ENCODE data around the gene RHOBTB3. TPM values are rescaled to one million over a fixed set of nuclear protein-coding genes. Genes with fewer than 3 reads are reported as not detected.
A peak's percentile ranks its signal among the peaks of the same experiment; 100 is the strongest.
"Not testable (repeated sequence)": the region's sequence is repeated elsewhere in the genome, so short reads cannot be mapped to it uniquely, and the experiment has no call there.

The RHOBTB3 gene, protein sequence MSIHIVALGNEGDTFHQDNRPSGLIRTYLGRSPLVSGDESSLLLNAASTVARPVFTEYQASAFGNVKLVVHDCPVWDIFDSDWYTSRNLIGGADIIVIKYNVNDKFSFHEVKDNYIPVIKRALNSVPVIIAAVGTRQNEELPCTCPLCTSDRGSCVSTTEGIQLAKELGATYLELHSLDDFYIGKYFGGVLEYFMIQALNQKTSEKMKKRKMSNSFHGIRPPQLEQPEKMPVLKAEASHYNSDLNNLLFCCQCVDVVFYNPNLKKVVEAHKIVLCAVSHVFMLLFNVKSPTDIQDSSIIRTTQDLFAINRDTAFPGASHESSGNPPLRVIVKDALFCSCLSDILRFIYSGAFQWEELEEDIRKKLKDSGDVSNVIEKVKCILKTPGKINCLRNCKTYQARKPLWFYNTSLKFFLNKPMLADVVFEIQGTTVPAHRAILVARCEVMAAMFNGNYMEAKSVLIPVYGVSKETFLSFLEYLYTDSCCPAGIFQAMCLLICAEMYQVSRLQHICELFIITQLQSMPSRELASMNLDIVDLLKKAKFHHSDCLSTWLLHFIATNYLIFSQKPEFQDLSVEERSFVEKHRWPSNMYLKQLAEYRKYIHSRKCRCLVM
- 348 TPM for total RNA-seq

- peak; percentile 87 for DNase-seq
These were observed at the start of gene RHOBTB3 for GRCh38 chr5:95730730-95731570. RHOBTB3 (plus strand) TSS chr5:95731336; CDS start chr5:95731683, 347 bp downstream.

- DNase-seq: no peak
These were observed 48.2 kb upstream of the RHOBTB3 start, which contains the start of gene SPATA9 for GRCh38 chr5:95682891-95683290. SPATA9 (minus strand) TSS chr5:95682991; CDS start chr5:95682854, 137 bp downstream.

- DNase-seq: no peak
These were observed 46.8 kb upstream of the RHOBTB3 start for GRCh38 chr5:95684361-95684760.

DNA sequence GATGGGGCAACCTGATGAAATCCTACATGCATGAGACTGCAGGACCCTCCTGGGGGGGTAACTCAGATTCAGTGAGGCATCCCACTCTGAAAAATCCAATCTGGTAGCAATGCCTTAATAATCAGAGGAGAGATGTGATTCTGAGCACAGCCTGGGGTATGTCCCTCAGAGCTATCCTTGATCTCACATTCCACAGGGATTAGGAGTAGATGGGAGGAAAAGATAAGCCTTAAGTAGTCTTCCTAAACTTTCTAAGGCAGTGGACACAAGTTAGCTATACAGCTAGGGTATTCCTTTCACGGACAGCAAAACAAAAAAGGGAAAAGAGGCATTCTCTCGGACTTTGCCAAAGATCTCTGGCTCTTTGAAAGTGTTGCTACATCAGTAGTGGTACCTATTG, 44.5 kb upstream of the RHOBTB3 start:
- DNase-seq: no peak

DNA sequence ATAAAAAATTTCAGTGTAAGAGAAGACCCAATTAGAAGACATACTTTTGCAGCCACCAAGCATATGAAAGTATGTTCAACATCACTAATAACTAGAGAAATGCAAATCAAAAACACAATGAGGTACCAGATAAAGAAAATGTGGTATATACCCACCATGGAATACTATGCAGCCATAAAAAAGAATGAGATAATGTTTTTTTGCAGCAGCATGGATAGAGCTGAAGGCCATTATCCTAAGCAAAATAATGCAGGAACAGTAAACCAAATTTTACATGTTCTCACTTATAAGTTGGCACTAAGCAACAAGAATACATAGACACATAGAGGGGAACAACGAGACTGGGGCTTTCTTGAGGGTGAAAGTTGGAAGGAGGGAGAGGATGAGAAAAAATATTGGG, 41.5 kb upstream of the RHOBTB3 start:
- DNase-seq: no peak

GRCh38 chr5:95690333-95690732, 40.8 kb upstream of the RHOBTB3 start:
- no peak for DNase-seq

GRCh38 chr5:95697781-95698681, 33.1 kb upstream of the RHOBTB3 start:
- no peak for DNase-seq

- DNase-seq: no peak
These were observed 31.8 kb upstream of the RHOBTB3 start for GRCh38 chr5:95699337-95699736.

GRCh38 chr5:95701074-95701473, 30.1 kb upstream of the RHOBTB3 start:
- DNase-seq: no peak

GRCh38 chr5:95704150-95704549, 27.0 kb upstream of the RHOBTB3 start:
- DNase-seq: no peak

GRCh38 chr5:95706196-95706595, 24.9 kb upstream of the RHOBTB3 start:
- DNase-seq: not testable (repeated sequence)

- DNase-seq: no peak
These were observed 24.1 kb upstream of the RHOBTB3 start for GRCh38 chr5:95707055-95707454.

DNA sequence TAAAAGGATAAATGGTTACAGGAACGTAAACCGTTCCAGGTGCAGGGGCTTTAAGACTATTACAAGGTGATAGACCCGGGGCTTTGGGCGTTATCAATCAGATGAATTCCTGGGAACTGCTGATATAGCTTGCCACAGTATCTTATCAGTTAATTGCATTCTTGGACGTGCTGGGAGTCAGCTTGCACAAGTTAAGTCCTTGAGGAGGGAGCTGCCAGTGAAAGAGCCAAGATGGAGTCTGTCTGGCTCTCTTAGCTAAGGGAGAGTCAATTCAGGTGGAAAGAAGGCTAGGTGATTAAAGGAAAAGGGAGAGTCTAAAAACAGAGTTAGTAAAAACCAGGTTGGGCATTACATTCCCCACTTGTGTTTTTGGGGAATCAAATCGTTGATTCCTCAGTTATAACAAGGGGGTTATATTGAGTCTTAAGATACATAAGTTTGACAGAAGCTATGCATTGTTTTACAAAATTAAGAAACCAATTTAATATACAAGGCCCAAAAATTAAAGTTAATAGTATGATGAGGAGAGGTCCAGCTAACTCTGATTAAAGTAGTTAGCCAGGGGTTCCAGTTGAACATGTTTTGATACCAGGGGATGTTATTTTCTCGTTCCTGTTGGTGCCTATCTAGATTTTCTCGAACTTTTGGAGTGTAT, 23.5 kb upstream of the RHOBTB3 start:
- not testable (repeated sequence) for DNase-seq

- no peak for DNase-seq
These were observed 22.3 kb upstream of the RHOBTB3 start for GRCh38 chr5:95708876-95709275.

DNA sequence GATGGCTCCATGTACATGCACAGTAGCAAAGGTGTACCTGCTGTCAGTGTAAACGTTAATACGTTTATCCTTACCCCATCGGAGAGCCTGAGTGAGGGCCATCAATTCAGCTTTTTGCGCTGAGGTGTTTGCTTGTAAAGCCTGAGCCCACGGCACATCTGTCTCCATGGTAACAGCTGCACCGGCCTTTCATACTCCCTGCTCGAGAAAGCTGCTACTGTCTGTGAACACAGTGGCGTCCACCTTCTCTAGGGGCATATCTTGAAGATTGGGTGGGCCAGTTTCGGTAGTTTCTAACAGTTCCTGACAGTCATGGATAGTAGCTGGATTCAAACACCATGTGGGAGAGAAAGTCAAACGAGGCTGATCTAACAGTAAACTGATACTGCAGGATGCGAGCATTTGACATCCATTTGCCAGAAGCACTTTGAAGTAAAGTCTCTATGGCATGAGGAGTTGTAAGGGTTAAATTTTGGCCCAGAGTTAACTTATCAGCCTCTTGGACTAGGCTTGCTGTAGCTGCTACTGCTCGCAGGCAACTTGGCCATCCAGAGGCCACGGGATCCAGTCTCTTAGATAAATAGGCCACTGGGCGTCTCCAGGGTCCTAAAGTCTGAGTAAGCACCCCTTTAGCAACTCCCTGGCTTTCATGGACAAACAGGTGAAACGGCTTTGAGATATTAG, 21.0 kb upstream of the RHOBTB3 start:
- DNase-seq: no peak

- DNase-seq: not testable (repeated sequence)
These were observed 20.3 kb upstream of the RHOBTB3 start for GRCh38 chr5:95710651-95711500.

DNA sequence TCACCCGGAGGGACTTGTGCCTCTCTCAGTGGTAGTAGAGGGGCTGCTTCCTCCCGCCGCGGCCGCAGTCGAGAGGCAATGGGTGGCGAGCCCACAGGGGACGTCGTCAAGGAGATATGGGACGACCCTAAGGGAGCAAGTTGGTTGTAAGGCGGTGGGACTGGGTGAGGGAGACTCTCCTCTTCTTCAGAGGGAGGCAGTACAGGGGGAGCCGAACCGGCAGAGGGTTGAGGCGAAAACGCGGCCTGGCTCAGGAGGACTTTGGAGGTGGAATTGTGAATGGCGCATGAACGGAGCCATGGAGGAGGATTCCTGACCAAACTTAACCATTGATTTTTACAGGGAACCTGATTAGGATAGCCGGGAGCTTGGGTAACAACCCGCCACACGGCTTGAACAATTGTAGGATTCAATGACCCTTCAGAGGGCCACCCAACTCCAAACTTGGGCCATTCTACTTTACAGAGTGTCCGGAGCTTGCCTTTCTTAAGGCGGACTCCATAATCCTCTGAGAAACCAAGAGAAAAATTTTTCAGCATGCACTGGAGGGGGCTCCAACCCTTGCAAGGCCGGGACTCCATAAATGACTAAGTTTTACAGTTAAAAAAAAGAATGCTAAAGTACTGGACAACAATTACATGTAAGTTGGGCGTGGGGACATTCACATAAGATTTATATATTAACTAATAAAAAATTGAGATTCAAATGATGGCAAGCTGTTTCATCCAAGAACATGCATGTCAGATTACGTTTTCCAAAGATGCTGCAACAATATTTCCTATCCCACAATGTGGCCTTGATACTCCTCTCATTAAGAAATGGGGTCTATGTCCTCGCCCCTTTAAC, 19.4 kb upstream of the RHOBTB3 start:
- no peak for DNase-seq

- DNase-seq: no peak
These were observed 18.7 kb upstream of the RHOBTB3 start for GRCh38 chr5:95712347-95712958.
